Activated gamma-delta T cell treated with anti-CD3 and anti-CD28 coated beads, Interleukin-2, amount 50 U/mL, for 16 hours (primary cell): ENCODE data around the gene ZFAND4.
A peak's percentile ranks its signal among the peaks of the same experiment; 100 is the strongest.
"Not testable (repeated sequence)": the region's sequence is repeated elsewhere in the genome, so short reads cannot be mapped to it uniquely, and the experiment has no call there.

Source experiments
- DNase-seq: peaks from one replicate; pipeline ENCODE4 v3.0.0-alpha.2; 2020; ENCODE audit warnings: low read depth

ZFAND4 gene

DNA sequence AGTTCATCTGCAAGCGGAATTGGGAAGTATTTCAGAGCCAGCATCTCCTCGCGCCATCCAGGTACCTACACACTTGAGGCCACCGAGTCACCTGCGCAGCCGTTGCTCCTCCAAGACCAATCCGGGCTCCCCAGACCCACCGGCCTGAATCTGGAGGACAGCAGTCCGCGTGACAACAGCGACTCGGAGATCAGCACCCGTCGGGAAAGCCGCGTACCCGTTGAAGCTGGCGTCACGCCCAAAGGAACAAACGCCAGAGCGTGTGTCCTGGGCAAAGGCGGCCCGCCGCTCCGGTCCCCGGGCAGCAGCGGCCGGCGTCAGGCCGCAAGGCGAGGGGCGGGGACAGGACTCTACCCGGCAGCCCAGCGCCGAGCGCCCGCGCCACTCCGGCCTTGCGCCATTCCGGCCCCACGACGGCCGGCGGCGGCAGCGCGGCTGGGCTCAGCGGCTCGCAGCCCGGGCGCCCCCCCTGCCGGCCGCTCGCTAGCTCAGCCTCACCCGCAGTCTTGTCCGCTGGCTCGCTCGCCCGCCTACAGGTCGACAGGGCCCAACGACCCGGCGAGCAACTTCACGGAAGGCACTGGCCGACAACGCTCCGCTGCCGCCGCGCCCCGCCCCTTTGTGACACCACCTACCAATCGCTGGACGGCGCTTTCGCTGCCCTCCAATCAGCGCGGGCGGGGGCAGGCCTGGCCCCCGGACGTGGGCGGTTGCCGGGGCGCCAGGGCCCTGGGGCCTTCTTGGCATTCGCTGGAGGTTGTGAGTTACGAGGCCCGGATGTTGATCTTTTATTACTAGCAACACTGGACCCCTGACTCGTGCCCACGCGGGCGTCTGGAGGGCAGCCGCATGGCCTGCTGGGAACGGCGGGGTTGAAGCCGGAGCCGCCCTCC, at the start of gene ZFAND4:
ZFAND4 (minus strand) TSS at position 592 of the 893 bp plus-strand sequence. CDS start 9,047 bp downstream, outside the sequence.
- DNase-seq, result peak; percentile 92

DNA sequence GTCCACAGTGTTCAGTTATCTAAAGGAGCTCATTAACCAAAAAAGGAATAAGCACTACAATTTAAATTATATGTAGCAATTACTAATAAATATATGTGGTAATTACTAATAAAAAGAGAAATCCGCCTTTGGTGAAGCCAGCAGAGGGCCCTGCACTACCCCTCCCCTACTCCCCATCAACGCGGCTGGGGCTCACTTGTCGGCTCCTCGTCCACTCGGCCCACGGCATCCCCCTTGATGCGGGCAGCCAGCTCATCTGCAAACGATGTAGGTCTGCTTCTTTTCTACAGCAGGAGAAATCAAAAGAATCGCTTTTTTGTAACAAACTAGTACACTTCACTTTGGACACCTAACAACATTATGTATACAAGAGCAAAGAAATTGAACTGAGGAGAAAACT, 48.9 kb upstream of the ZFAND4 start:
- DNase-seq, result not testable (repeated sequence)

DNA sequence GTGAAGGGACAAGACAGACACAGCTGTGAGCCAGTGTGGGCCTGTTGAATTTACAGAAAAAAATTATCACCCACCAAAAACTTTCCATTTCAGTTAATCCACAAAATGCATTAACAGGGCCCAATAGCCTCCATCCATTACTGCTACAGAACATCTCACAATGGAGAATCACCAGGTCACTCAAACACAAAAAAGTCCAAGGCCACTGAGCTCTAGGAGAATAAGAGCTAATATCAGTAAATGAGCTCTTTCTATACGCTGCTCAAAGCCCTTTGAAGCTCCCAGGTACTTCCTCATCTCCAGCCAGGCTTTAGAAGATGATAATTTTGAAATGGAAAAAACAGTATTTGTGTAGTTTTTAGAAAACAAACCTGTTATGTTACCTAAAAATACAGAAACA, 45.1 kb upstream of the ZFAND4 start:
- DNase-seq, result not testable (repeated sequence)

DNA sequence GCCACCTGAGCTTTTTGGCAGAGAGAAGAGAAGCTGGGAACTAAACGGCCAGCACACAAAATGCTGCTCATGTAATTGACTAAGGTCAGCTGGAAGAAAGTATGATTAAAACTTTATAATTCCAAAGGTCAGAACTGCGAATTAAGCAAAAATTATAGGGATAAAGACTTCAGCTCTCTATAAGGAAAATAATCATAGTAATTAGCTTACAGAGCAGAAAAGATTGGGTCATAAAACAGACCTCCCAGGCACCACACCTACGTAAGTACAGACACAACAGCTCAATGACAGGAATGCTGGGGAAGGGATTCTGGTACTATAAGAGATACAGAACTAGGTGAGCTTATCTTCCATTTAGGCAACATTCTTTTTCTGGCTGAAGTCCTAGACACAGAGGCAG, 44.5 kb upstream of the ZFAND4 start:
- not testable (repeated sequence) for DNase-seq

GRCh38 chr10:45711223-45711622, 38.7 kb upstream of the ZFAND4 start:
- not testable (repeated sequence) for DNase-seq

- DNase-seq, result not testable (repeated sequence)
These were observed 37.7 kb upstream of the ZFAND4 start for GRCh38 chr10:45710200-45710796.

- not testable (repeated sequence) for DNase-seq
These were observed 5.9 kb upstream of the ZFAND4 start for GRCh38 chr10:45678467-45678866.

- DNase-seq, result no peak
These were observed 2.8 kb upstream of the ZFAND4 start for GRCh38 chr10:45675388-45675787.

- DNase-seq, result no peak
These were observed 589 bp upstream of the ZFAND4 start for GRCh38 chr10:45673074-45673648.

DNA sequence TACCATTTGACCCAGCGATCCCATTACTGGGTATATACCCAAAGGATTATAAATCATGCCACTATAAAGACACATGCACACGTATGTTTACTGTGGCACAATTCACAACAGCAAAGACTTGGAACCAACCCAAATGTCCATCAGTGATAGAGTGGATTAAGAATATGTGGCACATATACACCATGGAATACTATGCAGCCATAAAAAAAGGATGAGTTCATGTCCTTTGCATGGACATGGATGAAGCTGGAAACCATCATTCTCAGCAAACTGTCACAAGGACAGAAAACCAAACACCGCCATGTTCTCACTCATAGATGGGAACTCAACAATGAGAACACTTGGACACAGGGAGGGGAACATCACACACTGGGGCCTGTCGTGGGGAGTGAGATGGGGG, 1.3 kb downstream of the ZFAND4 start:
- not testable (repeated sequence) for DNase-seq

GRCh38 chr10:45669897-45670296, 2.7 kb downstream of the ZFAND4 start:
- not testable (repeated sequence) for DNase-seq

GRCh38 chr10:45660876-45661411, 11.6 kb downstream of the ZFAND4 start:
- DNase-seq, result no peak

GRCh38 chr10:45657033-45657926, 15.3 kb downstream of the ZFAND4 start:
- no peak for DNase-seq

DNA sequence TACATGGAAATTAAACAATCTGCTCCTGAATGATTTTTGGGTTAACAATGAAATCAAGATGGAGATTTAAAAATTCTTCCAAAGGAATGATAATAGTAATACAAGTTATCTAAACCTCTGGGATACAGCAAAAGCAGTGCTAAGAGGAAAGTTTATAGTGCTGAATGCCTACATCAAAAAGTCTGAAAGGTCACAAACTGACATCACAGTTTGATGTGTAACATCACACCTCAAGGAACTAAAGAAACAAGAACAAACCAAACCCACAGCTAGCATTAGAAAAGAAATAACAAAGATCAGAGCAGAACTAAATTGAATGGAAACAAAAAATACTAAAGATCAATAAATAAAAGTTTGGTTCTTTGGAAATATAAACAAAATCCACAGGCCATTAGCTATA, 17.4 kb downstream of the ZFAND4 start:
- no peak for DNase-seq

GRCh38 chr10:45654753-45655141, 17.8 kb downstream of the ZFAND4 start:
- not testable (repeated sequence) for DNase-seq

- no peak for DNase-seq
These were observed 19.1 kb downstream of the ZFAND4 start for GRCh38 chr10:45653454-45653853.

DNA sequence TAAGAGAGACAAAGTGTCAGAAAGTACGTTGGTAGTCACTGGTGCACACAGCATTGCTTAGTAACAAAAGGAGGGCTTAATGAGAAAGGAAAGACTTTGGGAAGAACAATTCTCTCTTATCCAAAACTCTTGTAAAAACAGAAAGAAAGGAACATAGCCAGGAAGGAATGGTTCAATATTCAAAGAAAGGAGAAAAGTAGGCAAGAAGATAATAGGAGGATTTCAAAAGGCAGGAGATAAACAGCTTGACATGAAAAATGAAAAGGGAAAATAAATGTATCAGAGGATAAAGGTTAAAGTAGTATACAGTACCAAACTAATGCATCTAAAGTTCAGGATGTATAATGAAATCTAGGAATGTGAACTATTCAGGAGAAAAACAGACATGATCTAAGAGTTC, 20.1 kb downstream of the ZFAND4 start:
- no peak for DNase-seq

- DNase-seq, result no peak
These were observed 23.3 kb downstream of the ZFAND4 start for GRCh38 chr10:45649296-45649695.

- no peak for DNase-seq
These were observed 25.5 kb downstream of the ZFAND4 start for GRCh38 chr10:45647118-45647517.

GRCh38 chr10:45646384-45647050, 26.1 kb downstream of the ZFAND4 start:
- DNase-seq, result no peak

GRCh38 chr10:45644527-45644926, 28.0 kb downstream of the ZFAND4 start:
- no peak for DNase-seq
